GM18499 (cell line): Measurements from ENCODE around the gene CCT6A.
A peak's percentile ranks its signal among the peaks of the same experiment; 100 is the strongest.
"Not testable (repeated sequence)": the region's sequence is repeated elsewhere in the genome, so short reads cannot be mapped to it uniquely, and the experiment has no call there.

ENCODE experiments used
- ATAC-seq: cut with Tn5 transposase; IDR thresholded peaks from one replicate; pipeline ENCODE4 v1.9.1; 2021; ENCODE audit warnings: moderate number of reproducible peaks; ENCODE audit not compliant: insufficient read depth, unreplicated experiment

The CCT6A gene

DNA sequence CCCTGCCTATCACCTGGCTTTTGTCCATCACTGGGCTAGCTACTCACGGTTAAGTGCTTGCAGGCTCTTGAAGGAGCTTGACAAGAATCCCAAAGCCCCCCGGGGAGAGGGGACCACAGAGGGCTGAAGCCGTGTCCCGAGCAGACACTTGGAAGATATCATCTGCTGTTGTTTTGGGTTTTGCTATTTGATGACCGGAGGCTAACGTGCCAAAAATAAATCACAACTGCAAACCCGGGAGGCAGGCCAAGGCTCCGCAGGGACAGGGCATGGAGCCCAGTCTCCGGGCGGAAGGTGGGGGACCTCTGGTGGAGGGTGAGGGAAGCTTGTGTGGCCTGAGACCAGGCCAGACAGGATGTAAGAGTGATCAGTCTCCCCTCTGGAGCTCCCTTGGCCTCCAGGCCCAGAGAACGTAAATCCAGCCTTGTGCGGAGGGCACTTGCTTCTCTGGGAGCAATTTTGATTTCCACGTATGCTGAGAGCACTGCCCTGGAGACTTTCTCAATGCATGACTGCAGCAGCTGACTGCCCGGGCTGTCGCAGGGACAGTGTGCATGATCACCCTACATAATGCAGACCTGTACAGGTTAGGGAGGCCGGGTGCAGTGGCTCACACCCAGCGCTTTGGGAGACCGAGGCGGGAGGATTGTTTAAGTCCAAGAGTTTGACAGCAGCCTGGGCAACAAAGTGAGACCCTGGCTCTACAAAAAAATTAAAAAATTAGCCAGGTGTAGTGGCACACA lies 41.4 kb downstream of the CCT6A start, which contains the start of gene PHKG1:
Gene PHKG1 (minus strand): TSS at position 164 of the 743 bp plus-strand sequence. CDS start 4,011 bp downstream, outside the sequence.
- ATAC-seq = no peak

DNA sequence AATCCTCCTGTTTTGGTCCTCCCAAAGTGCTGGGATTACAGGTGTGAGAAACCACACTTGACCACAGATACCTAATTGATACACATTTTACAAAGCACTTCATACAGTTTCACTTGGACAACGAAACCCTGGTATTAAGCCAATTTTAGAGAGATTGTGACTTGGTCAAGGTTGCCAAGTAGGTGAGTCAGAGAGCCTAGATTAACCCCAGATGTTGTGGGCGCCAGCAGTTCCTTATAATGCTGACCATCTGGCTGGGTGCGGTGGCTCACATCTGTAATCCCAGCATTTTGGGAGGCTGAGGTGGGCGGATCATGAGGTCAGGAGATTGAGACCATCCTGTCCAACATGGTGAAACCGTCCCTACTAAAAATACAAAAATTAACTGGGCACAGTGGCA lies 46.1 kb downstream of the CCT6A start:
- ATAC-seq = no peak

DNA sequence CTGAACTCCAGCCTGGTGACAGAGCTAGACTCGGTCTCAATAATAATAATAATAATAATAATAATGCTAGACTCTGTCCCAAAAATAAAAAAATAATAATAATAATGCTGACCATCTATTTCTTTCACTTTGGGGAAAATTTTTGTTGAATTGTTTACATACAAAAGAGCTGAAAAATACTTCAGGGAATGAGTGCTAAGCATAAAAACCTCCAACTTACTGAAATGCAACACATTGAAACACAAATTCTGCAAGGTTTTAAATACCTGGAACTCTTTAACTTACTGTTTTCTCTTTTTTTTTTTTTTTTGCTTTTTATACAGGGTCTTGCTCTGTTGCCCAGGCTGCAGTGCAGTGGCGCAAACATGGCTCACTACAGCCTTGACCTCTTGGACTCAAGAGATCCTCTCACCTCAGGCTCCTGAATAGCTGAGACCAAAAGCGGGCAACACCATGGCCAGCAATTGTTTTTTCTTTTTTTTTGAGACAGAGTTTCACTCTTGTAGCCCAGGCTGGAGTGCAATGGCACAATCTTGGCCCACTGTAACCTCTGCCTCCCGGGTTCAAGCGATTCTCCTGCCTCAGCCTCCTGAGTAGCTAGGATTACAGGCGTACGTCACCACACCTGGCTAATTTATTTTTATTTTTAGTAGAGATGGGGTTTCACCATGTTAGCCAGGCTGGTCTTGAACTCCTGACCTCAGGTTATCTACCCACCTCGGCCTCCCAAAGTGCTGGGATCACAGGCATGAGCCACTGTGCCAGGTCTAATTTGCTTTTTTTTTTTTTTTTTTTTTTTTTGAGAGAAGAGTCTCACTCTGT lies 46.8 kb downstream of the CCT6A start:
- not testable (repeated sequence) for ATAC-seq

DNA sequence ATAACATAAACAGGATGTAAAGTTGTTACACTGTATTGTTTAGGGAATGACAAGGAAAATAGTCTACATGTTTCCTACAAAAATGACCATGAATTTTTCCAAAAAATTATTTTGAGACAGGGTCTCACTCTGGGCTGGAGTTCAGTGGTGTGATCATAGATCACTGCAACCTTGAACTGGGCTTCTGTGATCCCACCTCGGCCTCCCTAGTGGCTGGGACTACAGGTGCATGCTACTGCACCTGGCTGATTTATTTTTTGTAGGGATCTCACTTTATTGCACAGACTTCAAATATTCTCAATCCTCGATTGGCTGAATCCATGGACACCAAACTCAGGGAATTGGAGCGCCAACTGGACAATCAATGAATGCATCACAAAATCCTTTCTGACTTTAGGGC lies 48.1 kb downstream of the CCT6A start:
- ATAC-seq = no peak

DNA sequence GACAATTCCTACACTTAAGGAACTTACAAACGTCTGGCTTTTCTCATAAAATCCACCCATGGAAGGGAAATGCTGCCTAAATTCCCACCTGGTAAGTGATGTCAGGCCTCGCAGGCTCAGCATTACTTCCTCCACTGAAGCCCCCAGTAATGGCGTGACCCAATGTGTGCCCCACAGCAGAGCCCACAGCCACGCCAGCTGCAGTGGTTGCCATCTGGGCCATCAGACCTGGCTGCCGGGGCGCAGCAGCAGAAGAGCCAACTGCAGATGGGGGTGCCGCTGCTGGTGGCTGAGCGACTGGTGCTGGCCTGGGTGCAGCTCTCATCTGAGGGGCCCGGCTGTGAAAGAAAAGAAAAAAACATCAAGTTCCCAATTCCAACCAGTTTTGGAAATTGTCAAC lies 52.6 kb downstream of the CCT6A start:
- not testable (repeated sequence) for ATAC-seq

DNA sequence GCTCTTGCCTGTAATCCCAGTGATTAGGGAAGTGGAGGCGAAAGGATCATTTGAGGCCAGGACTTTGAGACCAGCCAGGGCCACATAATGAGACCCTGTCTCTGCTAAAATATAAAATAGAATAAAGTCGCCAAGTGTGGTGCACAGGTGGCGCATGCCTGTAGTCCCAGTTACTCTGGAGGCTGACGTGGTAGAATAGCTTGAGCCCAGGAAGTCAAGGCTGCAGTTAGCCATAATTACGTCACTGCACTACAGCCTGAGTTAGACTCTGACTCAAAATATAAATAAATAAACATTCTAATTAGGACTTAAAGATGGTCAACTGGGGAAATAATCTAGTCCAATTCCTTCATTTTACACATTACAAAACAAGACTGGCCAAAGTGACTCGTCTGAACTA lies 53.9 kb downstream of the CCT6A start:
- no peak for ATAC-seq

DNA sequence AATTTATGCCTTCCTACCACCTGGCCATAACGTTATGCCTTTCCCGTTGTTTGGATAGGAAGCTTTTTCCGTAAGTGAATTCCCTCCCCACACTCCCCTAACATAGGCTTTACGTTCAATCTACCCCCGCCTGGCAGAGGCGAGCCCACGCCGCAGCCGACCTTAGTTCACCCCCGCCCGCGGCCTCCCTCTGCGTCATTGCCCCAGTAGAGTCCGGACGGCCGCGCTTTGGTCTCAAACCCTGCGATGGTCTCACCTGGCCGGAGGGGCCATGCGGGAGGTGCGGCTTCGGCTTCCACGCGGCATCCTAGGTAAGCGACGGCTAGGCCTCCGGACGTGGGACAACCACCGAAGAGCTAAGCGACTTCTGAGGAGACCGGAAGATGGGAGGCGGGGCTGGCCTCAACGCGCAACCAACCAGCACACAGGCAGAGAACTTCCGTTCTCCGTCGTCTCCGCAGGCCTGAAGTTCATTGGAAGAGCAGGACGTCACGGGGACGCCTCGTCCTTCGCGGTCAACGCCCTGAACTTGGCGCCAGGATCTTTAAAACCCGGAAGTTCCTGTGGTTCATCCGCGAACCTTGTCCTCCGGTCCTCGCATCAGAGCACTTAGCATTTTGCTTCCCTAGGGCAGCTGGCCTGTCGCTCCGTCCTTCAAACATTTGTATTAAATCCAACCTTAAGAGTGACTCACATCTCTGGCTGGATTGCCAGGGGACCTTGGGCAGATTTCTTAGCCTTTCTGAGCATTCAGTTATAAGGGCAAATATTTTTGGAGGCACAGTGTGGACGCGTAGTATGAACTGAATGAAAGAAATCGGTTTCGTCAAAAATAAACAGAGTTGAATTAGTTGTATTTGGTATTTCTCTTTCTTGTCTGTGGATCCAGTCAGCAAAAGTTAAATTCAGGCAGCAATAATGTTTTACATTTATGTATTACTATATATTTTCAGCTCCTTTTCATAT lies 54.8 kb downstream of the CCT6A start, which contains the start of gene CHCHD2:
Gene CHCHD2 (minus strand): TSS at position 369 of the 966 bp plus-strand sequence. CDS start 63 bp downstream, at position 306.
- peak; percentile 99 for ATAC-seq

DNA sequence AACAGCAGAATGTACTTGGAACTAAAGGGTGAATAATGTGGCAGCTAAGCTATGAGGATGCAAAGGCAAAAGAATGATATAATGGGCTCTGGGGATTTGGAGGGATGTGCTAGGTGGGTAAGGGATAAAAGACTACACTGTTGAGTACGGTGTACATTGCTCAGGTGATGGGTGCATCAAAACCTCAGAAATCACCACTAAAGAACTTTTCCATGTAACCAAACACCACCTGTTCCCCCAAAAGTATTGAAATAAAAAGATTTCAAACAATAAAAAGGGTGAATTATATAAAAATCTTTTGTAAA lies 56.3 kb downstream of the CCT6A start:
- no peak for ATAC-seq

DNA sequence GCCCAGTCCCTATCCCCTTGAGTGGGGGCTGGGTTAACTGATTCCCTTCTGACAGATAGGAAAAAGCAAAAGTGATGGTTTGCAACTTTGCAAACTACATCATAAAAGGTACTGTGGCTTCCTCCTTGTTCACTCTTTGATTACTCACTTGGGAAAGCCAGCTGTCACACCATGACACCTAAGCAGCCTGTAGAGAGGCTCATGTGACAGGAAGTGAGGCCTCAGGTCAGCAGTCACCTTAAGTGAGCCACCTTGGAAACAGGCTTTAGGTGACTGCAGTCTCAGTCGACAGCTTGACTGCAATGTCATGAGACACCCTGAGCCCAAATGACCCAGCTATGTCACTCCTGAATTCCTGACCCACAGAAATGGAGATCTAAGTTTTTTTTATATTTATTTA lies 59.0 kb downstream of the CCT6A start:
- no peak for ATAC-seq

DNA sequence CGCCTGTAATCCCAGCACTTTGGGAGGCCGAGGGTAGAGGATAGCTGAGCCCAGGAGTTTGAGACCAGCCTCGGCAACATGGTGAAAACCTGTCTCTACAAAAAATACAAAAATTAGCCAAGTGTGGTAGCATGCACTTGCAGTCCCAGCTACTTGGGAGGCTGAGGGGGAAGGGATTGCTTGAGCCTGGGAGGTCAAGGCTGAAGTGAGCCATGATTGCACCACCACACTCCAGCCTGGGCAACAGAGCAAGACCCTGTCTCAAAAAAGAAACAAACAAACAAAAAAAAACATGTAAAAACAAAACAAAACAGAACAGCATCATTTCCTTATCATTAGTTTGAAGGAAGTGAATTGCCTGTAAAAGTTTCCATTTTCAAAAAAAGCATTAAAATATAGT lies 60.7 kb downstream of the CCT6A start:
- not testable (repeated sequence) for ATAC-seq
